Panc1 (cell line): Measurements from ENCODE around the gene CCDC60. TPM values are rescaled to one million over a fixed set of nuclear protein-coding genes. Genes with fewer than 3 reads are reported as not detected.

Experiments
- ATAC-seq: fragments of 200-7000 bp; cut with Tn5 transposase; 2 replicates; pipeline ENCODE4 v1.9.1; 2020; ENCODE audit warnings: mild to moderate bottlenecking, moderate library complexity
- BruUV-seq: library from RNA; stranded (reverse); fragments of 400-500 nt; replicated peaks from 2 replicates; lab custom pipeline; 2021; lab: Mats Ljungman, UMichigan
- CTCF ChIA-PET: fragments of 300-600 bp; sonication (Branson Sonifier 250); formaldehyde crosslinking; loops from one replicate; lab custom pipeline; 2022; ENCODE audit warnings: antibody characterized with exemption; lab: Charles Lee
- POLR2A ChIA-PET: fragments of 300-600 bp; sonication (Branson Sonifier 250); formaldehyde crosslinking; loops from one replicate; lab custom pipeline; 2022; ENCODE audit warnings: antibody characterized with exemption; lab: Charles Lee
- DNase-seq: peaks from one replicate; pipeline ENCODE4 v3.0.0-alpha.2; 2010; ENCODE audit warnings: low read depth, low spot score
- H3K27ac ChIP-seq: 2 replicates; pipeline ENCODE4 v1.5.1; 2011; ENCODE audit warnings: mild to moderate bottlenecking, low read length, inconsistent platforms
- H3K27me3 ChIP-seq: fragments of 200-500 bp; sonication (Bioruptor generic); 2 replicates; pipeline ENCODE4 v1.6.0; 2014; ENCODE audit warnings: low read length, inconsistent platforms; ENCODE audit not compliant: control insufficient read depth, insufficient read depth
- H3K36me3 ChIP-seq: fragments of 200-500 bp; sonication (Bioruptor generic); 2 replicates; pipeline ENCODE4 v1.5.1; 2014; ENCODE audit warnings: inconsistent platforms, mild to moderate bottlenecking, low read length, moderate library complexity; ENCODE audit not compliant: control insufficient read depth, insufficient read depth
- H3K4me1 ChIP-seq: 2 replicates; pipeline ENCODE4 v1.5.1; 2011; ENCODE audit warnings: inconsistent platforms, mild to moderate bottlenecking, low read length, moderate library complexity; ENCODE audit not compliant: control insufficient read depth, insufficient read depth
- H3K4me3 ChIP-seq, 2 experiments: 2 replicates each; pipeline ENCODE4 v1.5.1; 2011 to 2012; ENCODE audit warnings: low read depth in 2 of 2, low read length in 2 of 2, mild to moderate bottlenecking in 2 of 2, inconsistent platforms in 1 of 2, moderate library complexity in 1 of 2
- H3K9me3 ChIP-seq: fragments of 200-500 bp; sonication (Bioruptor generic); 2 replicates; pipeline ENCODE4 v1.5.1; 2014; ENCODE audit warnings: low read depth, mild to moderate bottlenecking, inconsistent platforms, low read length, moderate library complexity; ENCODE audit not compliant: control insufficient read depth, insufficient read depth
- CTCF ChIP-seq: fragments of 450-650 bp; IDR thresholded peaks from 2 replicates; pipeline ENCODE4 v1.5.1; 2017; ENCODE audit warnings: mild to moderate bottlenecking
- POLR2AphosphoS5 ChIP-seq: IDR thresholded peaks from 2 replicates; pipeline ENCODE4 v1.6.1; 2012; ENCODE audit warnings: mild to moderate bottlenecking, low read depth, low read length, moderate library complexity
- REST ChIP-seq, 2 experiments: IDR thresholded peaks; 2 replicates each; pipeline ENCODE4 v1.6.1; 2011 to 2012; ENCODE audit warnings: low read depth in 2 of 2, control low read depth in 1 of 2, low read length in 1 of 2, mild to moderate bottlenecking in 1 of 2, moderate library complexity in 1 of 2; ENCODE audit not compliant: insufficient read depth in 1 of 2
- SIN3A ChIP-seq: IDR thresholded peaks from 2 replicates; pipeline ENCODE4 v1.6.1; 2012; ENCODE audit warnings: low read depth, mild to moderate bottlenecking, low read length, moderate library complexity, borderline replicate concordance; ENCODE audit not compliant: insufficient read depth
- TCF7L2 ChIP-seq: IDR thresholded peaks from 2 replicates; pipeline ENCODE4 v1.6.1; 2011; ENCODE audit warnings: mild to moderate bottlenecking, low read depth, low read length, inconsistent platforms
- in situ Hi-C: cut with HindIII; loops from 2 replicates; pipeline ENCODE4 v1.10.0; 2016; ENCODE audit warnings: low sequenced_read_pairs, low pct_unique_long_range_greater_than_20kb
- intact Hi-C: fragments of 100-400 bp; cut with micrococcal nuclease; formaldehyde crosslinking; loops from one replicate; pipeline ENCODE4 v1.10.0; 2022; ENCODE audit not compliant: unreplicated experiment
- total RNA-seq: library from RNA; stranded (reverse); gene quantifications from one replicate; pipeline ENCODE4 v1.2.1, GENCODE V29; 2021; ENCODE audit not compliant: unreplicated experiment

CCDC60 gene
- total RNA-seq, 1 experiment from 2014 or later, result not detected

DNA sequence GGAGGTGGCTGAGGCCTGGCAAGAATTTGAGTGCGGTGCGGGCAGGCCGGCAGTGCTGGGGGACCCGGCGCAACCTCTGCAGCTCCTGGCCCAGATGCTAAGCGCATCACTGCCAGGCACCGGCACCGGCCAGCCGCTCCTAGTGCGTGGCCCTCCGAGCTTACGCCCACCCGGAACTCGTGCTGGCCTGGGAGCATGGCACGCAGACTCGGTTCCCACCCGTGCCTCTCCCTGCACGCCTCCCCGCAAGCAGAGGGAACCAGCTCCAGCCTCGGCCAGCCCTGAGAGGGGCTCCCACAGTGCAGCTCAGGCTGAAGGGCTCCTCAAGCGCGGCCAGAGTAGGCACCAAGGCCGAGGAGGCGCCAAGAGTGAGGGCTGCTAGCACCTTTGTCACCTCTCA is 63.7 kb downstream of the CCDC60 start:
- H3K9me3 ChIP-seq, result no peaks in the 10 kb centered on the region
- H3K27ac ChIP-seq, result no peak overlapping the region
- POLR2A ChIA-PET, result no interaction called here
- no peaks in the 10 kb centered on the region for H3K36me3 ChIP-seq
- peaks cover 4% of the 10 kb centered on the region; the same call in 1 of the 2 replicates for H3K27me3 ChIP-seq
- in situ Hi-C loops, result no loop called here
- intact Hi-C loops, result no loop called here
- no peak for ATAC-seq
- no peak overlapping the region for H3K4me3 ChIP-seq
- no peak for DNase-seq
- no TSS peak for BruUV-seq
- TF ChIP-seq REST (IDR thresholded peaks at IDR 0.05; ENCODE audit: insufficient read depth in 1 of 2, low read depth in 2 of 2, low read length in 1 of 2) (no peak), POLR2AphosphoS5 (no peak), TCF7L2 (no peak), SIN3A (no peak), CTCF (no peak)
- H3K4me1 ChIP-seq, result no peaks in the 10 kb centered on the region
- CTCF ChIA-PET, result no interaction called here

GRCh38 chr12:119399301-119399700 is 64.8 kb downstream of the CCDC60 start:
- Histone ChIP-seq H3K4me1 (no peaks in the 10 kb centered on the region), H3K36me3 (no peaks in the 10 kb centered on the region), H3K4me3 (no peak overlapping the region), H3K9me3 (no peaks in the 10 kb centered on the region), H3K27me3 (peaks cover 2% of the 10 kb centered on the region; the same call in 1 of the 2 replicates), H3K27ac (no peak overlapping the region)
- no TSS peak for BruUV-seq
- in situ Hi-C loops (no loop called here), intact Hi-C loops (no loop called here)
- POLR2A ChIA-PET, result interaction anchor here (0.6 kb wide), 1 partner anchor 54 kb away, joined by 8 read pairs; no protein-coding TSS in a partner anchor
- no peak for ATAC-seq
- no peak for DNase-seq
- CTCF ChIA-PET, result no interaction called here
- TF ChIP-seq TCF7L2, result no peak
- no peak for TF ChIP-seq SIN3A
- no peak for TF ChIP-seq CTCF
- no peak for TF ChIP-seq POLR2AphosphoS5
- no peak for TF ChIP-seq REST (IDR thresholded peaks at IDR 0.05; ENCODE audit: insufficient read depth in 1 of 2, low read depth in 2 of 2, low read length in 1 of 2)
